HCT116 (cell line): ENCODE results near the gene RGS12. TPM values are rescaled to one million over a fixed set of nuclear protein-coding genes. Genes with fewer than 3 reads are reported as not detected.

ENCODE experiments used
- ATAC-seq: fragments of 200-7000 bp; cut with Tn5 transposase; 2 replicates; pipeline ENCODE4 v1.9.1; 2020; ENCODE audit warnings: mild to moderate bottlenecking, moderate library complexity
- BruUV-seq: library from RNA; stranded (reverse); fragments of 400-500 nt; replicated peaks from 2 replicates; lab custom pipeline; 2021; lab: Mats Ljungman, UMichigan
- CTCF ChIA-PET: fragments of 300-600 bp; sonication (Branson Sonifier 250); formaldehyde crosslinking; loops from one replicate; lab custom pipeline; 2021; ENCODE audit warnings: antibody characterized with exemption; lab: Charles Lee
- POLR2A ChIA-PET: fragments of 300-600, 350-600 bp; sonication (Branson Sonifier 250); formaldehyde crosslinking; loops from one replicate; lab custom pipeline; 2021; ENCODE audit warnings: antibody characterized with exemption; lab: Charles Lee
- RAD21 ChIA-PET, 2 experiments: fragments of 300-600 bp; sonication (Branson Sonifier 250); formaldehyde crosslinking; loops; one replicate each; lab custom pipeline; 2023; ENCODE audit warnings: low total read pairs in 2 of 2; ENCODE audit not compliant: uncharacterized antibody in 2 of 2, unreplicated experiment in 2 of 2, low non-redundant PET in 1 of 2; lab: Charles Lee
- DNase-seq: peaks from one replicate; pipeline ENCODE4 v3.0.0-alpha.2; 2010; ENCODE audit warnings: low read depth, low spot score
- H2AFZ ChIP-seq: fragments of 200-600 bp; shearing (Covaris generic), sonication (generic); 2 replicates; pipeline ENCODE4 v1.6.1; 2017; ENCODE audit warnings: low read depth, mixed run types, mixed read lengths, antibody characterized with exemption, low read length; ENCODE audit not compliant: poor library complexity, severe bottlenecking
- H3K27ac ChIP-seq: 2 replicates; pipeline ENCODE4 v1.5.1; 2012; ENCODE audit warnings: low read depth, low read length
- H3K27me3 ChIP-seq: fragments of 200-600 bp; sonication (generic); 2 replicates; pipeline ENCODE4 v1.6.1; 2016; ENCODE audit warnings: mixed run types, low read length, mixed read lengths; ENCODE audit not compliant: insufficient read depth
- H3K36me3 ChIP-seq, 2 experiments: fragments of 200-500 bp in 1 of 2; fragments of 200-600 bp in 1 of 2; sonication (Bioruptor generic) in 1 of 2; sonication (generic) in 1 of 2; 2 replicates each; pipeline versions ENCODE4 v1.5.1 to v1.6.1; 2014 to 2016; ENCODE audit warnings: low read length in 2 of 2, inconsistent platforms in 1 of 2, mixed read lengths in 1 of 2, mixed run types in 1 of 2; ENCODE audit not compliant: insufficient read depth in 2 of 2, control insufficient read depth in 1 of 2
- H3K4me1 ChIP-seq, 2 experiments: fragments of 200-600 bp in 1 of 2; sonication (generic) in 1 of 2; 2 replicates each; pipeline versions ENCODE4 v1.5.1 to v1.6.1; 2012 to 2017; ENCODE audit warnings: low read length in 2 of 2, inconsistent platforms in 1 of 2, mild to moderate bottlenecking in 1 of 2, mixed read lengths in 1 of 2, mixed run types in 1 of 2, moderate library complexity in 1 of 2; ENCODE audit not compliant: insufficient read depth in 2 of 2, control insufficient read depth in 1 of 2
- H3K4me2 ChIP-seq: fragments of 200-600 bp; sonication (generic); 2 replicates; pipeline ENCODE4 v1.6.1; 2017; ENCODE audit warnings: mixed run types, low read length, mixed read lengths
- H3K4me3 ChIP-seq, 2 experiments: fragments of 200-600 bp in 1 of 2; sonication (generic) in 1 of 2; replicated peaks in 1 of 2; 2 replicates each; pipeline ENCODE4 v1.5.1; 2011 to 2016; ENCODE audit warnings: low read length in 2 of 2, control low read depth in 1 of 2, low read depth in 1 of 2, mild to moderate bottlenecking in 1 of 2, mixed read lengths in 1 of 2, mixed run types in 1 of 2
- H3K79me2 ChIP-seq: fragments of 200-600 bp; sonication (generic); 2 replicates; pipeline ENCODE4 v1.6.1; 2017; ENCODE audit warnings: mild to moderate bottlenecking, mixed run types, low read length, moderate library complexity, mixed read lengths; ENCODE audit not compliant: insufficient read depth
- H3K9ac ChIP-seq: fragments of 200-600 bp; sonication (generic); 2 replicates; pipeline ENCODE4 v1.6.1; 2016; ENCODE audit warnings: low read length, mixed read lengths
- H3K9me2 ChIP-seq: fragments of 200-600 bp; sonication (generic), shearing (Covaris generic); 2 replicates; pipeline ENCODE4 v1.6.1; 2017; ENCODE audit warnings: mixed run types, mild to moderate bottlenecking, moderate library complexity; ENCODE audit not compliant: insufficient read depth
- H3K9me3 ChIP-seq, 2 experiments: fragments of 200-500 bp in 1 of 2; fragments of 200-600 bp in 1 of 2; sonication (Bioruptor generic) in 1 of 2; sonication (generic) in 1 of 2; 2 replicates each; pipeline ENCODE4 v1.6.1; 2014 to 2017; ENCODE audit warnings: low read length in 2 of 2, mixed read lengths in 2 of 2, inconsistent platforms in 1 of 2, low read depth in 1 of 2, mild to moderate bottlenecking in 1 of 2, mixed run types in 1 of 2, moderate library complexity in 1 of 2; ENCODE audit not compliant: control insufficient read depth in 1 of 2, insufficient read depth in 1 of 2
- H4K20me1 ChIP-seq: fragments of 200-600 bp; sonication (generic), shearing (Covaris generic); 2 replicates; pipeline ENCODE4 v1.6.1; 2017; ENCODE audit warnings: mixed run types, mild to moderate bottlenecking, moderate library complexity; ENCODE audit not compliant: insufficient read depth
- EGR1 ChIP-seq: IDR thresholded peaks from 2 replicates; pipeline ENCODE4 v1.6.1; 2012; ENCODE audit warnings: low read depth
- EZH2 ChIP-seq: fragments of 200-600 bp; sonication (generic); IDR thresholded peaks from 2 replicates; pipeline ENCODE4 v1.6.1; 2017; ENCODE audit warnings: antibody characterized with exemption, mixed run types
- JUND ChIP-seq: IDR thresholded peaks from 2 replicates; pipeline ENCODE4 v1.6.1; 2012
- POLR2AphosphoS5 ChIP-seq: IDR thresholded peaks from 2 replicates; pipeline ENCODE4 v1.6.1; 2011; ENCODE audit warnings: mild to moderate bottlenecking, low read depth, low read length, moderate library complexity
- RAD21 ChIP-seq: IDR thresholded peaks from 2 replicates; pipeline ENCODE4 v1.6.1; 2012; ENCODE audit warnings: low read depth, mild to moderate bottlenecking
- SIN3A ChIP-seq: IDR thresholded peaks from 2 replicates; pipeline ENCODE4 v1.6.1; 2012; ENCODE audit warnings: low read depth
- SP1 ChIP-seq: IDR thresholded peaks from 2 replicates; pipeline ENCODE4 v1.6.1; 2012; ENCODE audit warnings: low read depth
- SRF ChIP-seq: IDR thresholded peaks from 2 replicates; pipeline ENCODE4 v1.6.1; 2012; ENCODE audit warnings: low read depth
- ZFX ChIP-seq: fragments of 450-650 bp; IDR thresholded peaks from 2 replicates; pipeline ENCODE4 v1.6.1; 2017
- ZNF274 ChIP-seq: fragments of 200-500 bp; sonication (Bioruptor generic); IDR thresholded peaks from 2 replicates; pipeline ENCODE4 v1.6.1; 2014; ENCODE audit warnings: mild to moderate bottlenecking, low read depth, low read length, inconsistent platforms
- intact Hi-C: fragments of 100-400 bp; cut with micrococcal nuclease; formaldehyde crosslinking; loops from 2 replicates; pipeline ENCODE4 v1.10.0; 2022
- total RNA-seq: library from RNA; stranded (reverse); gene quantifications from one replicate; pipeline ENCODE4 v1.2.1, GENCODE V29; 2021; ENCODE audit not compliant: unreplicated experiment
- TF ChIP-seq, protein P1 (sequence below): IDR thresholded peaks from 2 replicates; pipeline ENCODE4 v1.6.1; 2012; ENCODE audit warnings: low read depth
- TF ChIP-seq, protein P2 (sequence below), 3 experiments: fragments of 200-600 bp in 1 of 3; sonication (generic) in 1 of 3; IDR thresholded peaks in 2 of 3; conservative IDR thresholded peaks in 1 of 3; 2 replicates each; pipeline ENCODE4 v1.5.1; 2012 to 2017; ENCODE audit warnings: low read depth in 2 of 3, low read length in 2 of 3, antibody characterized with exemption in 1 of 3, borderline replicate concordance in 1 of 3, control low read depth in 1 of 3, mild to moderate bottlenecking in 1 of 3, mixed read lengths in 1 of 3, mixed run types in 1 of 3, moderate library complexity in 1 of 3; ENCODE audit not compliant: insufficient read depth in 1 of 3
- TF ChIP-seq, protein P3 (sequence below): IDR thresholded peaks from 2 replicates; pipeline ENCODE4 v1.6.1; 2011; ENCODE audit warnings: mild to moderate bottlenecking, low read length, moderate library complexity; ENCODE audit not compliant: insufficient replicate concordance; ENCODE audit errors: extremely low read depth
- TF ChIP-seq, protein P4 (sequence below): IDR thresholded peaks from 2 replicates; pipeline ENCODE4 v1.6.1; 2012

The RGS12 gene
- total RNA-seq, 1 experiment from 2014 or later = 22.2 TPM

DNA sequence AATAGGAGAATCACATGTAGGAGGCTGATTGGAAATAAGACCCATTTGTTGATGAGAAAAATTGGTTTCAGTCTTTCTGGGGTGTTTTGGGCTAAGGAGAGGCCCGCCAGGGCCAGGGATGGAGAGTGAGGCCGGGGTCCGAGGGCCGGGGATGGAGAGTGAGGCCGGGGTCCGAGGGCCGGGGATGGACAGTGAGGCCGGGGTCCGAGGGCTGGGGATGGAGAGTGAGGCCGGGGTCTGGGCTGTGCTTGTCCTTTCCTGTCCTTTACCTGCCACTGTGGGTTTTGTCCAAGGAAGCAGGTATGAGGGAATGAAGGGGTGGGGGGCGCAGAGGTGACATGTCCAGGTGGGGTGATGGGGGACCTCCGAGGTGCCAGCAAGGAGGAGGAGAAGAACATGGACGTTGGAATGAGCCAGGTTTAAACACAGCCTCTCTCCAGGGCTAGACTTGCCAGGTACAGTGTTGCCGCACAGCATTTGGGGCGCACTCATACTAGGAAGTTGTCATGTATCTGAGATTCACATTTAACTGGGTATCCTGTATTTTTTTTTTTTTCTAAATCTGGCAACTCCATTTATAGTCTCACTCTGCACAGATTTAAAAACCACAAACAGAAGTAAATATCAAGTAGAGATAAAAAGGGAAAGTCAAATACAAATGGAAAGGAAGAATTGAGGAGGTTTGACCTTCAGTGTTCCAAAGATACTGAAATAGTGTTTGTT lies 8.8 kb downstream of the RGS12 start:
- Histone ChIP-seq H3K27me3 (no peaks in the 10 kb centered on the region), H3K36me3 (no peaks in the 10 kb centered on the region), H3K4me3 (no peak overlapping the region), H4K20me1 (no peaks in the 10 kb centered on the region), H3K27ac (no peak overlapping the region), H3K79me2 (peaks cover 21% of the 10 kb centered on the region; the same call in 1 of the 2 replicates), H3K4me2 (no peak overlapping the region), H3K9ac (no peak overlapping the region), H2AFZ (no peak overlapping the region), H3K9me2 (no peaks in the 10 kb centered on the region), H3K9me3 (no peaks in the 10 kb centered on the region; a peak in 1 of 4 replicates), H3K4me1 (peaks cover 0 to 10% of the 10 kb centered on the region in 2 experiments; a peak in 1 of 4 replicates)
- TF ChIP-seq SP1 = no peak
- no peak for TF ChIP-seq EGR1
- no peak for TF ChIP-seq JUND
- no peak for TF ChIP-seq EZH2
- TF ChIP-seq SIN3A = no peak
- TF ChIP-seq, protein P1, sequence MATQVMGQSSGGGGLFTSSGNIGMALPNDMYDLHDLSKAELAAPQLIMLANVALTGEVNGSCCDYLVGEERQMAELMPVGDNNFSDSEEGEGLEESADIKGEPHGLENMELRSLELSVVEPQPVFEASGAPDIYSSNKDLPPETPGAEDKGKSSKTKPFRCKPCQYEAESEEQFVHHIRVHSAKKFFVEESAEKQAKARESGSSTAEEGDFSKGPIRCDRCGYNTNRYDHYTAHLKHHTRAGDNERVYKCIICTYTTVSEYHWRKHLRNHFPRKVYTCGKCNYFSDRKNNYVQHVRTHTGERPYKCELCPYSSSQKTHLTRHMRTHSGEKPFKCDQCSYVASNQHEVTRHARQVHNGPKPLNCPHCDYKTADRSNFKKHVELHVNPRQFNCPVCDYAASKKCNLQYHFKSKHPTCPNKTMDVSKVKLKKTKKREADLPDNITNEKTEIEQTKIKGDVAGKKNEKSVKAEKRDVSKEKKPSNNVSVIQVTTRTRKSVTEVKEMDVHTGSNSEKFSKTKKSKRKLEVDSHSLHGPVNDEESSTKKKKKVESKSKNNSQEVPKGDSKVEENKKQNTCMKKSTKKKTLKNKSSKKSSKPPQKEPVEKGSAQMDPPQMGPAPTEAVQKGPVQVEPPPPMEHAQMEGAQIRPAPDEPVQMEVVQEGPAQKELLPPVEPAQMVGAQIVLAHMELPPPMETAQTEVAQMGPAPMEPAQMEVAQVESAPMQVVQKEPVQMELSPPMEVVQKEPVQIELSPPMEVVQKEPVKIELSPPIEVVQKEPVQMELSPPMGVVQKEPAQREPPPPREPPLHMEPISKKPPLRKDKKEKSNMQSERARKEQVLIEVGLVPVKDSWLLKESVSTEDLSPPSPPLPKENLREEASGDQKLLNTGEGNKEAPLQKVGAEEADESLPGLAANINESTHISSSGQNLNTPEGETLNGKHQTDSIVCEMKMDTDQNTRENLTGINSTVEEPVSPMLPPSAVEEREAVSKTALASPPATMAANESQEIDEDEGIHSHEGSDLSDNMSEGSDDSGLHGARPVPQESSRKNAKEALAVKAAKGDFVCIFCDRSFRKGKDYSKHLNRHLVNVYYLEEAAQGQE = no peak
- TF ChIP-seq, protein P2, sequence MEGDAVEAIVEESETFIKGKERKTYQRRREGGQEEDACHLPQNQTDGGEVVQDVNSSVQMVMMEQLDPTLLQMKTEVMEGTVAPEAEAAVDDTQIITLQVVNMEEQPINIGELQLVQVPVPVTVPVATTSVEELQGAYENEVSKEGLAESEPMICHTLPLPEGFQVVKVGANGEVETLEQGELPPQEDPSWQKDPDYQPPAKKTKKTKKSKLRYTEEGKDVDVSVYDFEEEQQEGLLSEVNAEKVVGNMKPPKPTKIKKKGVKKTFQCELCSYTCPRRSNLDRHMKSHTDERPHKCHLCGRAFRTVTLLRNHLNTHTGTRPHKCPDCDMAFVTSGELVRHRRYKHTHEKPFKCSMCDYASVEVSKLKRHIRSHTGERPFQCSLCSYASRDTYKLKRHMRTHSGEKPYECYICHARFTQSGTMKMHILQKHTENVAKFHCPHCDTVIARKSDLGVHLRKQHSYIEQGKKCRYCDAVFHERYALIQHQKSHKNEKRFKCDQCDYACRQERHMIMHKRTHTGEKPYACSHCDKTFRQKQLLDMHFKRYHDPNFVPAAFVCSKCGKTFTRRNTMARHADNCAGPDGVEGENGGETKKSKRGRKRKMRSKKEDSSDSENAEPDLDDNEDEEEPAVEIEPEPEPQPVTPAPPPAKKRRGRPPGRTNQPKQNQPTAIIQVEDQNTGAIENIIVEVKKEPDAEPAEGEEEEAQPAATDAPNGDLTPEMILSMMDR (IDR thresholded peaks at IDR 0.05 in 2 of 3, conservative IDR thresholded peaks at IDR 0.05 in 1 of 3; ENCODE audit: borderline replicate concordance in 1 of 3, insufficient read depth in 1 of 3, low read depth in 2 of 3, low read length in 2 of 3) = no peak
- TF ChIP-seq ZNF274 = no peak
- no peak for TF ChIP-seq RAD21
- no peak for TF ChIP-seq SRF
- no peak for TF ChIP-seq ZFX
- TF ChIP-seq POLR2AphosphoS5 = no peak
- TF ChIP-seq, protein P3, sequence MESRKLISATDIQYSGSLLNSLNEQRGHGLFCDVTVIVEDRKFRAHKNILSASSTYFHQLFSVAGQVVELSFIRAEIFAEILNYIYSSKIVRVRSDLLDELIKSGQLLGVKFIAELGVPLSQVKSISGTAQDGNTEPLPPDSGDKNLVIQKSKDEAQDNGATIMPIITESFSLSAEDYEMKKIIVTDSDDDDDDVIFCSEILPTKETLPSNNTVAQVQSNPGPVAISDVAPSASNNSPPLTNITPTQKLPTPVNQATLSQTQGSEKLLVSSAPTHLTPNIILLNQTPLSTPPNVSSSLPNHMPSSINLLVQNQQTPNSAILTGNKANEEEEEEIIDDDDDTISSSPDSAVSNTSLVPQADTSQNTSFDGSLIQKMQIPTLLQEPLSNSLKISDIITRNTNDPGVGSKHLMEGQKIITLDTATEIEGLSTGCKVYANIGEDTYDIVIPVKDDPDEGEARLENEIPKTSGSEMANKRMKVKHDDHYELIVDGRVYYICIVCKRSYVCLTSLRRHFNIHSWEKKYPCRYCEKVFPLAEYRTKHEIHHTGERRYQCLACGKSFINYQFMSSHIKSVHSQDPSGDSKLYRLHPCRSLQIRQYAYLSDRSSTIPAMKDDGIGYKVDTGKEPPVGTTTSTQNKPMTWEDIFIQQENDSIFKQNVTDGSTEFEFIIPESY = no peak
- TF ChIP-seq, protein P4, sequence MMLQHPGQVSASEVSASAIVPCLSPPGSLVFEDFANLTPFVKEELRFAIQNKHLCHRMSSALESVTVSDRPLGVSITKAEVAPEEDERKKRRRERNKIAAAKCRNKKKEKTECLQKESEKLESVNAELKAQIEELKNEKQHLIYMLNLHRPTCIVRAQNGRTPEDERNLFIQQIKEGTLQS = no peak
- DNase-seq (no peak), ATAC-seq (no peak)
- ChIA-PET CTCF (no interaction called here), POLR2A (no interaction called here), RAD21 (no interaction called here)
- intact Hi-C loops = no loop called here
- no TSS peak for BruUV-seq
